Activated T-cell treated with anti-CD3 and anti-CD28 coated beads, Interleukin-2, amount 50 U/mL, for 4 hours (primary cell): ENCODE results near the gene RBM3. TPM values are rescaled to one million over a fixed set of nuclear protein-coding genes. Genes with fewer than 3 reads are reported as not detected.

ENCODE experiments used
- ATAC-seq, 2 donors: fragments of 200-7000 bp; cut with Tn5 transposase; one replicate each; pipeline ENCODE4 v1.10.0; 2021
- DNase-seq: peaks from one replicate; pipeline ENCODE4 v3.0.0-alpha.2; 2020
- H3K27me3 Mint-ChIP-seq: one replicate; pipeline ENCODE4 v1.8.0; 2021; ENCODE audit warnings: low read depth, mixed read lengths
- H3K36me3 Mint-ChIP-seq: one replicate; pipeline ENCODE4 v1.8.0; 2022; ENCODE audit warnings: mixed read lengths; ENCODE audit not compliant: insufficient read depth
- H3K4me1 Mint-ChIP-seq: one replicate; pipeline ENCODE4 v1.8.0; 2021; ENCODE audit warnings: low read depth, mixed read lengths
- H3K4me3 Mint-ChIP-seq: one replicate; pipeline ENCODE4 v1.8.0; 2021; ENCODE audit warnings: mild to moderate bottlenecking, moderate library complexity, mixed read lengths
- H3K9me3 Mint-ChIP-seq: one replicate; pipeline ENCODE4 v1.8.0; 2021; ENCODE audit warnings: mixed read lengths
- total RNA-seq, 3 donors: library from RNA; stranded (reverse); gene quantifications; one replicate each; pipeline ENCODE4 v1.2.1, GENCODE V29; 2021

RBM3 gene
- total RNA-seq, 3 donors from 2014 or later, result 459 to 489 (median 484) TPM

DNA sequence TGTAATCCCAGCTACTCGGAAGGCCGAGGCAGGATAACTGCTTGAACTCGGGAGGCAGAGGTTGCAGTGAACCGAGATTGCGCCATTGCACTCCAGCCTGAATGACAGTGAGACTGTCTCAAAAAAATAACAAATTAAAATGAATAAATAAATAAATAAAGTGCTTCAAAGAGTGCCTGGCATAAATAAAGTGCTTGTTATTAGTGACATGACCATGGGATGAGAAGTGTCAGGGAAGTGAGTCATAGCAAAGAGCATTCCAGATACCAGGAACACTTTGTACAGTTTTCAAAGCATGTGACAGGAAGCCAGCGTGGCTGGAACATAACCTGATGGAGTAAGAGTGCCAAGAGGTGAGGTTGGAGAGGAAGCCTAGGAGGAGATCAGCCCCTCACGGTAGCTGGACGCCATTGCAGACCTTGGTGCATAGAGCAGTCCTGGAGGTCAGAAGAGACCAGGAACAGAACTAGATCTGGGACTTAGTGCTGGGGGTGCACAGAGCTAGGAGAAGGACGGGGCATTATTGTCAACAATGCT is 17.0 kb downstream of the RBM3 start:
- H3K9me3 Mint-ChIP-seq, result no peaks in the 10 kb centered on the region
- no peak for ATAC-seq
- no peaks in the 10 kb centered on the region for H3K4me1 Mint-ChIP-seq
- no peak overlapping the region for H3K4me3 Mint-ChIP-seq
- DNase-seq, result no peak
- H3K27me3 Mint-ChIP-seq, result no peaks in the 10 kb centered on the region
- H3K36me3 Mint-ChIP-seq, result no peaks in the 10 kb centered on the region

DNA sequence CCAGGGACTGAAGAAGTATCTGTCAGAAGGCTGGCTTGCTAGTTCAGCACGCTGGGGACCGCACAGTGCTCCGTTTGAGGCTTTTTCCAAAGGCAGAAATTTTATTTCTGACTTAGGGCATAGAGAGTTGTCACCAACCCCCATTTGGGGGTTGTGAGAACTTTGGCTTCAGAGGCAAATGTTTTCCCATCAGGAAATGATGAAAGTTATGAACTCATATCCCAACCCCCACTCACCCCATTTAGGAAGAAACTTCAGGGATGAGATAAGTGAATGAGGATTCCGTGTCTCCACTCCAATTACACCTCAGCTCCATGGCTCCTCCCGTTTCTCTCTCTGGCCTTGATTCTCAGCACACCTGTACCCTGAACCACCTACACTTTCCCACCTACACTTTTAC is 18.7 kb downstream of the RBM3 start:
- H3K4me3 Mint-ChIP-seq, result no peak overlapping the region
- no peaks in the 10 kb centered on the region for H3K9me3 Mint-ChIP-seq
- peaks cover 3% of the 10 kb centered on the region for H3K4me1 Mint-ChIP-seq
- no peaks in the 10 kb centered on the region for H3K36me3 Mint-ChIP-seq
- no peak for DNase-seq
- no peaks in the 10 kb centered on the region for H3K27me3 Mint-ChIP-seq
- ATAC-seq, result no peak

DNA sequence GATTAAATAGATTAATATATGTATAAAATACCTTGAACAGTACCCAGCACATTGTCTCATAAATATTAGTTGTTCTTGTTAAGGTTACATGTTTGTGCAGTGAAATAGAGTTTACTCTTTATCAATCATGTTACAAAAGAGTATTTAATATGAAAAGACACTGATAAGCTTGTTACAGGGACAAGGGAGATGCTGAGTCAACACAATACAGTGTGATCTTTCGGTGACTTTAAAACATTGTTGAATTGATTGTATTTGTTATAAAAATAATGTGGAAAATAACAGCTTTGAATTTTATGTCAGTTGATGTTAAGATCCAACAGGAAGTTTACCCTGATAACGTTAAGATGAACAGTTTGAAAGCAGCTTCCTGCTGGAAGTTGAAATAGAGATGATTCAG is 21.6 kb downstream of the RBM3 start:
- Mint-ChIP-seq H3K36me3 (no peaks in the 10 kb centered on the region), H3K4me1 (peaks cover 10% of the 10 kb centered on the region), H3K27me3 (no peaks in the 10 kb centered on the region), H3K9me3 (no peaks in the 10 kb centered on the region), H3K4me3 (no peak overlapping the region)
- ATAC-seq (no peak), DNase-seq (no peak)

DNA sequence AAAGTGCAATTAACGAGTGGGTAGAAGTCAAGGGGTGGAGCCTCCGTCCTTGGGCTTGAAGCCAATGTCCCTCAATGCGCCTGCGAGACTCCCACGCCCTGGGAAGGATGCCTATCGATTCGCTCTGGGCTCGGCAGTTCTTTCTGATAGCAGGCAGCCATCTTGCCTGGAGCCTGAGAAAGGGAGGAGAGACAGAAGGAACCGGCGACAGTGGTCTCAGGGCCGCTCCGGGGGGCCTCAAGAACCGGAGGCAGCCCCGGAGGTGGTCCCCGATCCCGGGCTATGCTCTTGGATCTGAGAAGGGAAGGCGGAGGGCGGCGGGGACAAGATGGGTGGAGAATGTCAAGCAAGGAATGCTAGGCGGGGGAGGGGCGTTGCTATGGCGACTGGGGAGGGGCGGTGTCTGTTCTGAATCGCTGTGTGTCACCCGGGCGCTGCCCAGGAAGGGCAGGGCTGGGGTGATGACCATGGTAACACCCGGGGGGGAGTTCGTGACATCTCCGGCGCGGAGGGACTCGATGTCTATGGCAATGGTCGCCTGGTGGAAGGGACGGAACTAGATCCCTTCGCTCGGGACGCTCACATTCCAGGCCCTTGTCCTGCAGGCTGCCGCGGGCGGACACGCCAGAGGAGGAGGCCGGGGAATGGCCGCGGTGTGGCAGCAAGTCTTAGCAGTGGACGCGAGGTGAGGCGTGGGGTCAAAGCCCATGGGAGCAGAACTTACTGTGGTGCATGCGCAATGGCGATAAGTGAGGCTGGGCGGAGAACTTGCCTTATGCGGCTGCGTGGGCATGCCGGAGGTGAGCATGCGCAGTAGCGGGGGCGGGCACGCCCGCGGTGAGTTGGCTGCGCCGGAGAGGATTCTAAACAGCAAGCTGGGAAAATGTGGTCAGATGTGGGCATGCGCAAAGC is 23.3 kb downstream of the RBM3 start, which contains the start of gene WDR13:
TSS of gene WDR13 (plus strand) at position 140 of the 912 bp plus-strand sequence. CDS start at position 645, 505 bp downstream.
- peaks cover 10% of the 10 kb centered on the region for H3K4me1 Mint-ChIP-seq
- no peaks in the 10 kb centered on the region for H3K36me3 Mint-ChIP-seq
- no peaks in the 10 kb centered on the region for H3K27me3 Mint-ChIP-seq
- DNase-seq, result peak; percentile 88
- no peaks in the 10 kb centered on the region for H3K9me3 Mint-ChIP-seq
- ATAC-seq, result peak; percentile 91 to 94
- H3K4me3 Mint-ChIP-seq, result peak within 1 kb of the TSS; percentile 96

DNA sequence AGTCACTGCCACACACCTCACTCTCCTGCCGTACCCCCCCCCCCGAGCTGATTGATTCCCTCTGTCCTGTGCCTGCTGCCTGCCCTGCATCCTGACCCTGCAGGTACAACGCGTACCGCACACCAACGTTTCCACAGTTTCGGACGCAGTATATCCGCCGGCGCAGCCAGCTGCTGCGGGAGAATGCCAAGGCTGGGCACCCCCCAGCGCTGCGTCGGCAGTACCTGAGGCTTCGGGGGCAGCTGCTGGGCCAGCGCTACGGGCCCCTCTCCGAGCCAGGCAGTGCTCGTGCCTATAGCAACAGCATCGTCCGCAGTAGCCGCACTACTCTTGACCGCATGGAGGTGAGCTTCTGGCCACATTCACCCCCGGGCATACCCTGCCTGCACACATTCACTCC is 24.3 kb downstream of the RBM3 start:
- DNase-seq (no peak), ATAC-seq (no peak)
- Mint-ChIP-seq H3K4me3 (peak overlapping the region; percentile 96), H3K36me3 (no peaks in the 10 kb centered on the region), H3K9me3 (no peaks in the 10 kb centered on the region), H3K27me3 (no peaks in the 10 kb centered on the region), H3K4me1 (peaks cover 10% of the 10 kb centered on the region)

DNA sequence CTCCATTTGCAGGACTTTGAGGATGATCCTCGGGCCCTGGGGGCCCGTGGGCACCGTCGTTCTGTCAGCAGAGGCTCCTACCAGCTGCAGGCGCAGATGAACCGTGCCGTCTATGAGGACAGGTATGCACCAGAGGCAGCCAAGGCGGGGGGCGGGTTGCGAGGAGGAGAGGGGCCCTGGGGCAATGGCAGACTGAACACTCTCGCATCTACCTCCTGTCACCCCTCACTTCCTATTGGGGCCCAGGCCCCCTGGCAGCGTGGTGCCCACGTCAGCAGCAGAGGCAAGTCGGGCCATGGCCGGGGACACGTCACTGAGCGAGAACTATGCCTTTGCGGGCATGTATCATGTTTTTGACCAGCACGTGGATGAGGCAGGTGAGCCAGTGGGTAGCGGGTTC is 25.1 kb downstream of the RBM3 start:
- no peak for DNase-seq
- Mint-ChIP-seq H3K9me3 (no peaks in the 10 kb centered on the region), H3K36me3 (peaks cover under 1% of the 10 kb centered on the region), H3K4me3 (no peak overlapping the region), H3K4me1 (peaks cover 10% of the 10 kb centered on the region), H3K27me3 (no peaks in the 10 kb centered on the region)
- ATAC-seq, result no peak

DNA sequence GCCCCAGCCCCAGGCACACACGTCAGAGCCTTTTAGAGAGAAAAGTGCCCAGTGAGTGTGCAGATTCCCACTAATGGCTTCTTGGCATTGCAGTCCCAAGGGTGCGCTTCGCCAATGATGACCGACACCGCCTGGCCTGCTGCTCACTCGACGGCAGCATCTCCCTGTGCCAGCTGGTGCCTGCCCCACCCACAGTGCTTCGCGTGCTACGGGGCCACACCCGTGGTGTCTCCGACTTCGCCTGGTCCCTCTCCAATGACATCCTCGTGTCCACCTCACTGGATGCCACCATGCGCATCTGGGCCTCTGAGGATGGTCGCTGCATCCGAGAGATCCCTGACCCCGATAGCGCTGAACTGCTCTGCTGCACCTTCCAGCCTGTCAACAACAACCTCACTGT is 25.9 kb downstream of the RBM3 start:
- H3K36me3 Mint-ChIP-seq, result peaks cover 3% of the 10 kb centered on the region

DNA sequence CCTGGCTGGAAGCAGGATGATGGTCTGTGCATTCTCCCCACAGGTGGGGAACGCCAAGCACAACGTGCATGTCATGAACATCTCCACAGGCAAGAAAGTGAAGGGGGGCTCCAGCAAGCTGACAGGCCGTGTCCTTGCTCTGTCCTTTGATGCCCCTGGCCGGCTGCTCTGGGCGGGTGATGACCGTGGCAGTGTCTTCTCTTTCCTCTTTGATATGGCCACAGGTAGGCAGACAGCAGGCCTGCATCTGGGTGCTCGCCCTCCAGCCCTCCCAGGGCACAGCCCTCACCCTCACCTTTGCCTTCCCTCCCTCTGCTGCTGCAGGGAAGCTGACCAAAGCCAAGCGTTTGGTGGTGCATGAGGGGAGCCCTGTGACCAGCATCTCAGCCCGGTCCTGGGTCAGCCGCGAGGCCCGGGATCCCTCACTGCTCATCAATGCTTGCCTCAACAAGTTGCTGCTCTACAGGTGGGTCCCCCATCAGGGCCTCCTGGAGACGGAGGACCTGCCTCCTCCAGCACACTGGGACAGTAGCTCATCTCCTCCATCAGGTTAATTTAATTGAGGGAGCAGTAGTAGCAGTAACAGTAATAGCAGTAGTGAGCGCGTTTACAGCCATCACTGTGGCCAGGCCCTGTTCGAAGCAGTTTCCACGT is 27.6 kb downstream of the RBM3 start:
- peaks cover 10% of the 10 kb centered on the region for H3K4me1 Mint-ChIP-seq
- no peak for ATAC-seq

More for the DNA sequence above, 25.9 kb downstream of the RBM3 start:
- Mint-ChIP-seq H3K27me3 (no peaks in the 10 kb centered on the region), H3K4me1 (peaks cover 10% of the 10 kb centered on the region), H3K9me3 (no peaks in the 10 kb centered on the region), H3K4me3 (no peak overlapping the region)
- DNase-seq (no peak), ATAC-seq (no peak)

DNA sequence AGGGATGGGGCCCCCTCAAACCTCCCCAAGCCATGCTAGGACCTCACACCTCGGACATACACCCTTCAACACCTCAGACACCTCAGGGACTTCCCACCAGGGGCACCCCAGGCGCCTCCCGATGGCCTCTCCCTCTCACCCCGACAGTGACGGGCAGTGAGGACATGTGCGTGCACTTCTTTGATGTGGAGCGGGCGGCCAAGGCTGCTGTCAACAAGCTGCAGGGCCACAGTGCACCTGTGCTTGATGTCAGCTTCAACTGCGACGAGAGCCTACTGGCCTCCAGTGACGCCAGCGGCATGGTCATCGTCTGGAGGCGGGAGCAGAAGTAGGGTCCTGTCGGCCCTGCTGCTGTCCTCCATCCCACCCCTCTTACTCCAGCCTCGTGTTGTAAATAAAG is 30.4 kb downstream of the RBM3 start:
- ATAC-seq, result no peak
- Mint-ChIP-seq H3K27me3 (no peaks in the 10 kb centered on the region), H3K4me1 (no peaks in the 10 kb centered on the region), H3K4me3 (no peak overlapping the region), H3K36me3 (peaks cover 5% of the 10 kb centered on the region), H3K9me3 (no peaks in the 10 kb centered on the region)
- DNase-seq, result no peak

More for the DNA sequence above, 27.6 kb downstream of the RBM3 start:
- no peak for DNase-seq
- H3K36me3 Mint-ChIP-seq, result peaks cover 5% of the 10 kb centered on the region
- no peaks in the 10 kb centered on the region for H3K27me3 Mint-ChIP-seq
- H3K4me3 Mint-ChIP-seq, result no peak overlapping the region
- H3K9me3 Mint-ChIP-seq, result no peaks in the 10 kb centered on the region

DNA sequence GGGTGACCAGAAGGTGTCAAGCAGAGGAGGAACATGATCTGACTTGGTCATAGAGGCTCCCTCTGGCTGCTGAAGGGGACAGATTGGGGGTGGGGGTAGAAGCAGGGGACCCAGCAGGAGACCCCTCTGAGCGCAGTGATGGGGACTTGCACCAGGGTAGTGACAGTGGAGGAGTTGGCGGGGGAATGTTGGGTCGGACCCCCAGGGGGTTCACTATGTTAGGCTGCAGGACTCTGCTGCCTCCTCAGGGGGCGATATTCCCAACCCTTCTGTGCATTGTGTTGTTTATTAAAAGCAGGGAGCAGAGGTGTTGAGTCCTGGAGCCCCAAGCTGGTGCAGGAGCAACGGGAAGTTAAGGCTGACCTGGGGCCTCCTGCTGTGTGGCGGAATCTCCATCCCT is 31.8 kb downstream of the RBM3 start:
- Mint-ChIP-seq H3K4me1 (no peaks in the 10 kb centered on the region), H3K4me3 (no peak overlapping the region), H3K36me3 (peaks cover 5% of the 10 kb centered on the region), H3K9me3 (no peaks in the 10 kb centered on the region), H3K27me3 (no peaks in the 10 kb centered on the region)
- ATAC-seq (no peak), DNase-seq (no peak)

DNA sequence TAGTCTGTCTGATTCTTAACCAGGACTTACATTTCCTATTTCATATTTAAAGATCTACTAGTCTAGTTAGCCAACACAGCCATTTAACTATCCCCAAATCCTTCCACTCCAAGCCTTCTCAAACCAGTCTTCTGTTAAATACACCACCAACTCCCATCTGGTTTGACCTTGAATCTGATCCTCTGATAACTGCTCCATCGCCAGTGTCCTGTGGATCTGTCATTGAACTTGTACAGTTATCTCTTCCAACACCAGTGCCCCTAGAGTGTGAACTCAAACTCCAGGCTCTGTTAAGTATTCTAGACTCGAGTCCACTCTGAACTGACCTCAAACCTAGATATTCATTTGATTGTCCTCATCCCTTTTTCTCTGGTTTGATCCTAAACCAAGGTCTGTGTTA is 37.4 kb downstream of the RBM3 start:
- no peak for ATAC-seq
- no peaks in the 10 kb centered on the region for H3K36me3 Mint-ChIP-seq
- no peaks in the 10 kb centered on the region for H3K9me3 Mint-ChIP-seq
- no peak for DNase-seq
- H3K4me1 Mint-ChIP-seq, result no peaks in the 10 kb centered on the region
- H3K4me3 Mint-ChIP-seq, result no peak overlapping the region
- H3K27me3 Mint-ChIP-seq, result peaks cover 2% of the 10 kb centered on the region

DNA sequence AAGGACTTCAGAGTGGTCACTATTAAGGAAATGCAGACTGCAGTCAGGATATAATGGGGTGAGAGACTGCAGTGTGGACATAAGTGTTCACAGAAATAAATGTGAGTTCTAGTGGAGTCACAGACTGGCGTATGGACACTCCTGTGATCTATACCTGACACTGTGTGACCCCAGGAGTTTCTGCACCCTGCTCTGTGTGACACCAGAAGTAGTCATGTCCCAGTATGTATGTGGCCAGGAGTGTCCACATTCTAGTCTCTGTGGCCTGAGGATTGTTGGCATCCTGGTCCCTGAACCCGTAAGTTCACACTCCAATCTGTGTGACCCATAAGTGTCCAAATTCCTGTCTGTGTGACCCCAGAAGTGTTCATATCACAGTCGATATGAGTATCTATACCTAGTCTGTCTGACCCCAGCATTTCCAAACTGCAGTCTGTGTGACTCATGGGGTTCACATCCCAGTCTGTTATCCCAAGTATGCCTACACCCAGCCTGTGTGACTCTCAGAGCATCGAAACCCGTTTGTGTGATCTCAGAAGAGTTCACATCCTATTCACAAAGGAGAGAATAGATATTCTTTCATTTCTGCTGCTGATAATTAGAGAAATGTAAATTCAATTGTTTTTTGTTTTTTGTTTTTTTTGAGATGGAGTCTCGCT is 39.3 kb downstream of the RBM3 start:
- H3K9me3 Mint-ChIP-seq, result no peaks in the 10 kb centered on the region
- DNase-seq (no peak), ATAC-seq (no peak)
- peaks cover 5% of the 10 kb centered on the region for H3K27me3 Mint-ChIP-seq
- H3K36me3 Mint-ChIP-seq, result no peaks in the 10 kb centered on the region
- H3K4me1 Mint-ChIP-seq, result no peaks in the 10 kb centered on the region
- H3K4me3 Mint-ChIP-seq, result no peak overlapping the region

DNA sequence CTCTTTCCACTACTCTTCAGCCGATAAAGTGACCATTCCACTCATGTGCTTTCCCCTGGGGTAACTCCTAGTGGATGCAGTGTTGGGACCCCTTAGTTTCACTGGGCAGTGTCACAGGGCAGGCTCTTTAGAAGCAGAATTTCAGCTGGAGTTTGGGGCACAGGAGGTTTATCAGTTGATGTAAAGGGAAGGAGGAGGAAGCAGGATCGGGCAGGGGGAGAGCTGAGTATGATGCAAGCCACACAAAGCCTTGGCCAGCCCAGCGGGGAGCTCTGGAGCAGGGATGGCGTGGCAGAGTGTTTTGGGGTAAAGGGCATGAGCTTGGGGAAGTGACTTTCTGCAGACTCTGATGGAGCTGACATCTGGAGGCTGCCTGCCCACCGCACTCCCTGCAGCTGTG is 42.3 kb downstream of the RBM3 start:
- H3K9me3 Mint-ChIP-seq, result no peaks in the 10 kb centered on the region
- ATAC-seq, result no peak
- peaks cover 5% of the 10 kb centered on the region for H3K27me3 Mint-ChIP-seq
- H3K36me3 Mint-ChIP-seq, result no peaks in the 10 kb centered on the region
- H3K4me1 Mint-ChIP-seq, result no peaks in the 10 kb centered on the region
- no peak overlapping the region for H3K4me3 Mint-ChIP-seq
- no peak for DNase-seq

DNA sequence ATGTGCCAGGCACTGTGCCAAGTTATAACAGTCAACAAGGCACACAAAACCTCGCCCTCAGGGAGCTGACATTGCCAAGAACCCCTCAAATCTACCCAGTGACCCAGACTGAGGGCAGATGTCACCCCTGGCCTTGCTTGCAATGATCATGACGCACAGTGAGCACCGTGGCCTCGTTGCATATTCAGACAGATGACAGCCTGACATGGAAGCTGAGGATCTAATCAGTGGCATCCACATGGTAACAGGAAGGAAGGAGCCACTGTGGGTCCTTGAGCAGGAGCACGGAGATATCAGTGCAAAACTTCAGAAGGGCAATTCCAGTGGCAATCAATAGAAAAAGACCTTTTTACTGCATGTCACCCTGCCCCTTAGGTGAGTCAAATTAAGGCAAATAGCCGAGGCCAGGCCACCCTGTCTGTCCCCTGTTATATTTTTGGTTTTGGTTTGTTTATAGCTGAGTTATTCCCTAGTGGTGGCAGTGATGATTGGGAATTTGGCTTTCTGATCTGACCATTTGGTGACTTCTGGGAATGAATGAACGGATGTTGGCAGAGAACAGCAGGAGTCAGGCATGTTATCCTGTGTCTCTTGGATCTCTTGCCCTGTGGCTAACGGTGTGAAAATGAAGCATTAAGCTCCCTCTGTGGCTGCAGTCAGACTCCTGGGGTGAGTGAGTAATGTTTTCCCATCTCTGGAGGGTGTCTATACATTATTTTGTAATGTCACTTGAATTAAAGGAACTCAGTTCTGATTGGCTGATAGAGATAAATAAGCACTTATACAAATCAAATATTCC is 43.5 kb downstream of the RBM3 start:
- Mint-ChIP-seq H3K4me1 (no peaks in the 10 kb centered on the region), H3K4me3 (no peak overlapping the region), H3K27me3 (peaks cover 5% of the 10 kb centered on the region), H3K36me3 (no peaks in the 10 kb centered on the region), H3K9me3 (no peaks in the 10 kb centered on the region)
- DNase-seq, result no peak
- no peak for ATAC-seq
